AG09319 (cell line): ENCODE data around the gene VN1R4.
"Not testable (repeated sequence)": the region's sequence is repeated elsewhere in the genome, so short reads cannot be mapped to it uniquely, and the experiment has no call there.

Source experiments
- DNase-seq: peaks from one replicate; pipeline ENCODE4 v3.0.0-alpha.2; 2010; ENCODE audit warnings: low read depth; ENCODE audit errors: extremely low read depth
- CTCF ChIP-seq: IDR thresholded peaks from 2 replicates; pipeline ENCODE4 v1.5.1; 2011; ENCODE audit warnings: low read depth, mild to moderate bottlenecking, inconsistent platforms, low read length, moderate library complexity

Gene VN1R4

GRCh38 chr19:53275480-53275879, 8.0 kb upstream of the VN1R4 start:
- no peak for DNase-seq
- TF ChIP-seq CTCF = no peak

- no peak for TF ChIP-seq CTCF
- no peak for DNase-seq
These were observed 4.5 kb upstream of the VN1R4 start for GRCh38 chr19:53272044-53272443.

- DNase-seq = not testable (repeated sequence)
These were observed 2.3 kb upstream of the VN1R4 start for GRCh38 chr19:53269861-53270260.

GRCh38 chr19:53257715-53258342, 9.7 kb downstream of the VN1R4 start, which contains the start of gene VN1R2:
Gene VN1R2, plus strand, starts transcription at chr19:53258292. Its CDS starts 84 bp downstream, at chr19:53258376.
- not testable (repeated sequence) for DNase-seq

GRCh38 chr19:53254411-53255341, 12.8 kb downstream of the VN1R4 start, which contains the start of gene ZNF677:
Gene ZNF677, minus strand, starts transcription at chr19:53254873. Its CDS starts 3,323 bp downstream, at chr19:53251550.
- no peak for TF ChIP-seq CTCF
- peak; percentile 58 for DNase-seq

GRCh38 chr19:53246498-53246897, 21.0 kb downstream of the VN1R4 start:
- no peak for DNase-seq
- no peak for TF ChIP-seq CTCF

GRCh38 chr19:53237114-53237777, 30.3 kb downstream of the VN1R4 start:
- no peak for DNase-seq
- TF ChIP-seq CTCF = no peak

GRCh38 chr19:53224606-53225005, 42.9 kb downstream of the VN1R4 start:
- no peak for TF ChIP-seq CTCF
- no peak for DNase-seq

- not testable (repeated sequence) for DNase-seq
These were observed 44.8 kb downstream of the VN1R4 start for GRCh38 chr19:53222716-53223115.
